ENCODE data around the gene PHYKPL. TPM values are rescaled to one million over a fixed set of nuclear protein-coding genes. Genes with fewer than 3 reads are reported as not detected.

Gene PHYKPL
- total RNA-seq, 1 experiment from 2014 or later, result 43.2 TPM

GRCh38 chr5:178250263-178250662 lies 17.7 kb upstream of the PHYKPL start:
- Histone ChIP-seq H3K4me1 (ENCODE audit: control insufficient read depth, insufficient read depth, low read length) (no peaks in the 10 kb centered on the region), H3K27ac (ENCODE audit: low read length) (no peak overlapping the region), H3K27me3 (ENCODE audit: control insufficient read depth, insufficient read depth, low read length) (no peaks in the 10 kb centered on the region), H3K9me3 (ENCODE audit: control insufficient read depth, insufficient read depth, low read depth, low read length) (no peaks in the 10 kb centered on the region), H3K4me3 (ENCODE audit: low read depth in 2 of 2, low read length in 2 of 2) (no peak overlapping the region), H3K36me3 (ENCODE audit: control insufficient read depth, insufficient read depth, low read length) (no peaks in the 10 kb centered on the region)
- CTCF ChIA-PET, result no interaction called here
- ATAC-seq (no peak), DNase-seq (ENCODE audit: low read depth, low spot score) (no peak)
- intact Hi-C loops (cut with micrococcal nuclease; ENCODE audit: unreplicated experiment) (no loop called here), in situ Hi-C loops (cut with HindIII; ENCODE audit: low pct_unique_long_range_greater_than_20kb, low sequenced_read_pairs) (no loop called here)
- POLR2A ChIA-PET, result interaction anchor here (0.6 kb wide), 1 partner anchor 22 kb away, joined by 4 read pairs; no protein-coding TSS in a partner anchor
- BruUV-seq (replicated peaks), result no TSS peak
- no peak for TF ChIP-seq CTCF (IDR thresholded peaks at IDR 0.05)
- TF ChIP-seq TCF7L2 (IDR thresholded peaks at IDR 0.05; ENCODE audit: low read depth, low read length), result no peak
- TF ChIP-seq SIN3A (IDR thresholded peaks at IDR 0.05; ENCODE audit: borderline replicate concordance, insufficient read depth, low read depth, low read length), result no peak
- no peak for TF ChIP-seq POLR2AphosphoS5 (IDR thresholded peaks at IDR 0.05; ENCODE audit: low read depth, low read length)
- TF ChIP-seq REST (IDR thresholded peaks at IDR 0.05; ENCODE audit: insufficient read depth in 1 of 2, low read depth in 2 of 2, low read length in 1 of 2), result no peak

GRCh38 chr5:178249191-178249989 lies 16.8 kb upstream of the PHYKPL start:
- ATAC-seq (peak; percentile 56; the same call in 1 of the 2 replicates), DNase-seq (ENCODE audit: low read depth, low spot score) (no peak)
- POLR2A ChIA-PET, result interaction anchor here (0.6 kb wide), 1 partner anchor 21 kb away, joined by 4 read pairs; no protein-coding TSS in a partner anchor
- no peaks in the 10 kb centered on the region for H3K4me1 ChIP-seq (ENCODE audit: control insufficient read depth, insufficient read depth, low read length)
- TF ChIP-seq CTCF (IDR thresholded peaks at IDR 0.05), result no peak
- no peak for TF ChIP-seq REST (IDR thresholded peaks at IDR 0.05; ENCODE audit: insufficient read depth in 1 of 2, low read depth in 2 of 2, low read length in 1 of 2)
- TF ChIP-seq POLR2AphosphoS5 (IDR thresholded peaks at IDR 0.05; ENCODE audit: low read depth, low read length), result no peak
- TF ChIP-seq SIN3A (IDR thresholded peaks at IDR 0.05; ENCODE audit: borderline replicate concordance, insufficient read depth, low read depth, low read length), result no peak
- no peak for TF ChIP-seq TCF7L2 (IDR thresholded peaks at IDR 0.05; ENCODE audit: low read depth, low read length)
- H3K27me3 ChIP-seq (ENCODE audit: control insufficient read depth, insufficient read depth, low read length), result no peaks in the 10 kb centered on the region
- BruUV-seq (replicated peaks), result no TSS peak
- CTCF ChIA-PET, result no interaction called here
- in situ Hi-C loops (cut with HindIII; ENCODE audit: low pct_unique_long_range_greater_than_20kb, low sequenced_read_pairs) (no loop called here), intact Hi-C loops (cut with micrococcal nuclease; ENCODE audit: unreplicated experiment) (no loop called here)
- H3K9me3 ChIP-seq (ENCODE audit: control insufficient read depth, insufficient read depth, low read depth, low read length), result no peaks in the 10 kb centered on the region
- H3K4me3 ChIP-seq (ENCODE audit: low read depth in 2 of 2, low read length in 2 of 2), result no peak overlapping the region
- H3K36me3 ChIP-seq (ENCODE audit: control insufficient read depth, insufficient read depth, low read length), result no peaks in the 10 kb centered on the region
- H3K27ac ChIP-seq (ENCODE audit: low read length), result no peak overlapping the region
